GM18511 (cell line): ENCODE measurements around the gene VIM.

ENCODE experiments used
- ATAC-seq: cut with Tn5 transposase; IDR thresholded peaks from one replicate; pipeline ENCODE4 v1.9.1; 2021; ENCODE audit warnings: mild to moderate bottlenecking, moderate library complexity; ENCODE audit not compliant: unreplicated experiment

Gene VIM

GRCh38 chr10:17209302-17209701 is 18.7 kb upstream of the VIM start:
- ATAC-seq = no peak

GRCh38 chr10:17209881-17210280 is 18.2 kb upstream of the VIM start:
- ATAC-seq = no peak

- ATAC-seq = no peak
These were observed 17.7 kb upstream of the VIM start for GRCh38 chr10:17210361-17210760.

GRCh38 chr10:17212802-17213221 is 15.2 kb upstream of the VIM start:
- ATAC-seq = no peak

- no peak for ATAC-seq
These were observed 14.2 kb upstream of the VIM start for GRCh38 chr10:17213646-17214349.

- ATAC-seq = no peak
These were observed 13.5 kb upstream of the VIM start for GRCh38 chr10:17214526-17214925.

GRCh38 chr10:17214971-17215781 is 12.9 kb upstream of the VIM start:
- ATAC-seq = no peak

- no peak for ATAC-seq
These were observed 12.3 kb upstream of the VIM start for GRCh38 chr10:17215782-17216122.

- ATAC-seq = peak; percentile 100
These were observed 11.7 kb upstream of the VIM start for GRCh38 chr10:17216217-17216900.

- no peak for ATAC-seq
These were observed 11.1 kb upstream of the VIM start for GRCh38 chr10:17216901-17217395.

GRCh38 chr10:17217631-17218232 is 10.3 kb upstream of the VIM start:
- ATAC-seq = no peak

GRCh38 chr10:17219024-17219423 is 9.0 kb upstream of the VIM start:
- ATAC-seq = no peak

GRCh38 chr10:17220652-17221100 is 7.4 kb upstream of the VIM start:
- ATAC-seq = no peak

- no peak for ATAC-seq
These were observed 5.7 kb upstream of the VIM start for GRCh38 chr10:17222329-17222728.

GRCh38 chr10:17225808-17226207 is 2.2 kb upstream of the VIM start:
- ATAC-seq = no peak

- ATAC-seq = no peak
These were observed 1.1 kb upstream of the VIM start for GRCh38 chr10:17226891-17227303.

GRCh38 chr10:17227367-17228090 is 512 bp upstream of the VIM start:
- peak; percentile 26 for ATAC-seq

- peak; percentile 19 for ATAC-seq
These were observed 1.1 kb downstream of the VIM start for GRCh38 chr10:17229016-17229716.

- ATAC-seq = peak; percentile 2
These were observed 1.6 kb downstream of the VIM start for GRCh38 chr10:17229717-17229966.
